GM12873 (cell line): Measurements from ENCODE around the gene MTHFSD.

ENCODE experiments used
- TF ChIP-seq, protein P1 (sequence below): IDR thresholded peaks from 2 replicates; pipeline ENCODE4 v1.5.1; 2012; ENCODE audit warnings: low read depth, mild to moderate bottlenecking, moderate library complexity, low read length, control low read depth; ENCODE audit not compliant: insufficient read depth; ENCODE audit errors: missing control alignments

Gene MTHFSD

DNA sequence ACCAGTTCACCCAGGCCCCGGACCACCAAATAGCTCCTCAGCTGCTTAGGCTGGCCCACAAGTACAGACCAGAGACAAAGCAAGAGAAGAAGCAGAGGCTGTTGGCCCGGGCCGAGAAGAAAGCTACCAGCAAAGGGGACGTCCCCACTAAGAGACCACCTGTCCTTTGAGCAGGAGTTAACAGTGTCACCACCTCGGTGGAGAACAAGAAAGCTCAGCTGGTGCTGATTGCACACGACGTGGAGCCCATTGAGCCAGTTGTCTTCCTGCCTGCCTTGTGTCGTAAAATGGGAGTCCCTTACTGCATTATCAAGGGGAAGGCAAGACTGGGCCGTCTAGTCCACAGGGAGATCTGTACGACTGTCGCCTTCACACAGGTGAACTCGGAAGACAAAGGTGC is 29.3 kb downstream of the MTHFSD start:
- TF ChIP-seq, protein P1, sequence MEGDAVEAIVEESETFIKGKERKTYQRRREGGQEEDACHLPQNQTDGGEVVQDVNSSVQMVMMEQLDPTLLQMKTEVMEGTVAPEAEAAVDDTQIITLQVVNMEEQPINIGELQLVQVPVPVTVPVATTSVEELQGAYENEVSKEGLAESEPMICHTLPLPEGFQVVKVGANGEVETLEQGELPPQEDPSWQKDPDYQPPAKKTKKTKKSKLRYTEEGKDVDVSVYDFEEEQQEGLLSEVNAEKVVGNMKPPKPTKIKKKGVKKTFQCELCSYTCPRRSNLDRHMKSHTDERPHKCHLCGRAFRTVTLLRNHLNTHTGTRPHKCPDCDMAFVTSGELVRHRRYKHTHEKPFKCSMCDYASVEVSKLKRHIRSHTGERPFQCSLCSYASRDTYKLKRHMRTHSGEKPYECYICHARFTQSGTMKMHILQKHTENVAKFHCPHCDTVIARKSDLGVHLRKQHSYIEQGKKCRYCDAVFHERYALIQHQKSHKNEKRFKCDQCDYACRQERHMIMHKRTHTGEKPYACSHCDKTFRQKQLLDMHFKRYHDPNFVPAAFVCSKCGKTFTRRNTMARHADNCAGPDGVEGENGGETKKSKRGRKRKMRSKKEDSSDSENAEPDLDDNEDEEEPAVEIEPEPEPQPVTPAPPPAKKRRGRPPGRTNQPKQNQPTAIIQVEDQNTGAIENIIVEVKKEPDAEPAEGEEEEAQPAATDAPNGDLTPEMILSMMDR, result no peak

DNA sequence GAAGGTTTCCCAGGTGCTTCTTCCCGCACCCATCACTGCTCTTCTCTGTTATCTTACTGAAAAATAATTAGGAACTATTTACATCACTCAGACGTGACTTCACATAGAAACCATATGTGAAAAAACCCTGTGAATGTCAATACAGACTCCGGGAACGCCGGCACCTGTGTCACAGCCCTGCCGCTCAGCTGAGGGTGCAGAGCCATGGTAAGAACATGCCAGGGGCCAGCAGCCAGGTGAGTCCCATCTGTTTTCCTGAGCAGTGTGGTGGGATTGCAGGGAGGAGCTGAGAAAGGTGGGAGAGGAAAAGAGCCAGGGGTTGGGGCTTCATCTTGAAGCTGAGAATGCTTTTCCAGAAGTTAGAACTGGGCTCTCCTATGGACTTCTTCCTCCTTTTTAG is 31.0 kb downstream of the MTHFSD start:
- TF ChIP-seq, protein P1, result no peak

DNA sequence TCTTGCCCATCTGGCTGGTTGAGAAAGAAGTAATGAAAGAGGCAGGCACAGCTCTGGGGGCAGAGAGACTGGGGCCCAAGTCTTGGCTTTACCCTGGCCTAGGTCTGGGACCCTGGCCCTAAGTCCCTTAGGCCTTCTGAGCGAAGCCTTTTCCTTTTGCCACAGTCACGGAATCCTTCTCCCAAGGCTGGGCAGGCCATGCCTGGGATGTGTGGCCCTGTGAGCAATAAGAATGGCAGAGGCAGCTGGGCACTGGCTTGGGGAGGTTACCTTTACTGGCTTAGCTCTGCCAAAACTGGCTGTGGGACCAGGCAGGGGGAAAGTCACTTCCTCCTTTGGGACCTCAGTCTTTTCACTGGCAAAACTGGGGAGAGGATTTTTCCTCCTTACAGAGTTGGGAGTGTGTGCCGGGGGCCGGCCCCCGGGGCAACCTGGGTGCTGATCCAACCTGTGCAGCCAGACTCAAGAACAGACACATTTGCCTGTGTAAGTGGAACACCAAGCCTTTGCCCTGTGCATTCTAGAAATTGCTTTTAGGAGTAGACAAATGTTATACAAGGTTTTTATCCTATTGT is 31.8 kb downstream of the MTHFSD start:
- TF ChIP-seq, protein P1, result no peak

DNA sequence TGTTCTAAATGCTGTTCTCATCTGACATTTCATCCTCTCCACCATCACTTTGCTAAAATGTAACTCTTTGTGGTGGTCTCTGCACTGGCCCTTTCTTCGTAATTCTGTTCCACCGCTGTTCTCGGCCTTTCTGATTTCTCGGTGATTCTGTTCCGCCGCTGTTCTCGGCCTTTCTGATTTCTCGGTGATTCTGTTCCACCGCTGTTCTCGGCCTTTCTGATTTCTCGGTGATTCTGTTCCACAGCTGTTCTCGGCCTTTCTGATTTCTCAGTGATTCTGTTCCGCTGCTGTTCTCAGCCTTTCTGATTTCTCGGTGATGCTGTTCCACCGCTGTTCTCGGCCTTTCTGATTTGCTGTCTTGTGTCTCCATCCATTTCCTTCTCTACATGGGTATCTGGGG is 32.4 kb downstream of the MTHFSD start:
- TF ChIP-seq, protein P1, result no peak

DNA sequence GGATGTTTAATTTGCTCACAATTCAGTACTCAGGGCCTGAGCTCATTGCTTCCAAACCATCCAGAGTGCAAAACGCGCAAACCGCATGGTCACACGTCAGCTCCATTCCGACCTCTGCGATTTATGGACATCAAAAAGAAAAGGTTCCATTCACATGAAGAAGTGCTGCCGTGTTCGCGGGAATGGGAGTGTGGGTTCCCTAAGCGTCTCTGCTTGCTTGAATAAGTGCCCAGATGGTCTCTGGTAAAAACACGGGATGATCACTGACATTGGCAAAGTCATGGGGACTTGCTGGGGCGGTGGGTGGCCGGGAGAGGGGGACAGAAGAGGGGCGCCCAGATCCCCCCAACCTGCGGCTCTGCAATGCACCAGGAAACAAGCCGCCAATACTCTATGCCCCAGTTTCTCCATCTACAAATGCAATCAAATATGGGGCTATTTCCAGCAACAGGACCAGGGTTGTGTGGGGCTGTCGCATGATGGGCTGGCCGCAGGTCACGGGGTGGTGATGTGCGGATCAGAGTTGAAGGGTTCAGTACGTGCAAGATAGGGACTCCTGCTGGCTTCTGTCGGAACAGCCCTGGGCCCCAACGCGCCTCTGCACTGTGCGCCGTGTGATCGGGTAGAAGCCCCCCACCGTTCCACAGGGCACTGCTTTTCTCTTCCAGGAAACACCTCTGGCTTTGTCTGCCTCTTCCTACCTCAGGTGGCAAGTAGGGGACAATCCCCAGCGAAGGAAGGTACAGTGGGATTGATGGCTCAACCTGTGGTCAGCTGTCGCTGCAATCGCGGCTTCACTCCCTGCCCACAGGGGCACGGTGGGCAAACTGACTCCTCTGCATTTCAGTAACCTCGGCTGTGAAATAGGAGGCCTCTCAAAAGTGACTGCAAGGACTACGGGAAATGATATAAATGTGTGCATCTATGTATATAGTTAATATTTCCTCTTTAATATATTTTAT is 33.5 kb downstream of the MTHFSD start:
- TF ChIP-seq, protein P1, result no peak

DNA sequence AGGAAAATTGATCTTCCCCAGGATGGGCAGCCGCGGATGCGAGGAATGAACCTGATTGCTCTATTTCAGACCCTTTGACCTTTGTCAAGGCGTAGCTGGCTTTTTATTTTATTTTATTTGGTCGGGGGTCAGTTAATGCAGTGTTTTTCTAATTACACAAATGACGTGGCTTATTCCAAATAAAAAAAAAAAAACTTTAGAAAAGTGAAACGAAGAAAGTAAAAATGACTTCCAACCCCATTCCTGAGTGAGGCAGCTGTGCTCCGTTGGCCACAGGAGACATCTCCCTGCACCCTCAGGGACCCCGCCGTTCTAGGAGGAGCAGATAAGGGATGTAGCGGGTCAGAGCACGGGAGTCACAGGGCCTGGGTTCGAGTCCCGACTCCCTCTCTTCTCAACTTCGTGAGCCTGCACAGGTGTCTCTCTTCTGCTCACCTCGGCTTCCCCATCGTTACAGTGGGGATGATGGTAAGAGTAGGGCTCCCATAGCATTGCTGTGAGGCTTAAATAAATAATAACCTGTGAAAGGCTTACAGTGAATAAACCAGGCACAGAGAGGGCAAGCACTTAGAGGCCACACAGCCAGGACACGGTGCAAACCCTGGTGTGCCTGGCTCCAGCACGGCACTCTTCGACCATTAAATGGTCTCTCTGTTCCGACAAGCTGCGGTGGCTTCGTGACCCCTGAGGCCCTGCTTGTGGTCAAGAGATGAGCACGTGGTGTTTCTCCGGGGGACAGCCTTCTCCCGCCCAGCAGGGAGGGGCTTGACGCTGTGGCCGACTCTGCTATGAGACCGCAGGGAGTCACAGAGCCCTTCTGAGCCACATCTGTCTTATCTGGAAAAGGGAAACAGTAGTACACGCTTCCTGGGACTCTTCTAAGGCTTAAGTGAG is 34.5 kb downstream of the MTHFSD start:
- TF ChIP-seq, protein P1, result no peak
